Activated naive CD4-positive, alpha-beta T cell treated with anti-CD3 and anti-CD28 coated beads, Interleukin-2, amount 10 ng/mL, durations not matched to agents 7 days and 5 days (primary cell): Measurements from ENCODE around the gene FBXO8.

Source experiments
- CTCF ChIA-PET: fragments of 350-600 bp; sonication (Branson Sonifier 250); formaldehyde crosslinking; loops from one replicate; lab custom pipeline; 2021; ENCODE audit warnings: antibody characterized with exemption; lab: Charles Lee
- DNase-seq: peaks from one replicate; pipeline ENCODE4 v3.0.0-alpha.2; 2020
- H3K27ac Mint-ChIP-seq: one replicate; pipeline ENCODE4 v1.8.0; 2021; ENCODE audit warnings: mild to moderate bottlenecking, moderate library complexity, mixed read lengths
- H3K27me3 Mint-ChIP-seq: one replicate; pipeline ENCODE4 v1.8.0; 2021; ENCODE audit warnings: mild to moderate bottlenecking, mixed read lengths
- H3K36me3 Mint-ChIP-seq: one replicate; pipeline ENCODE4 v1.8.0; 2021; ENCODE audit warnings: mixed read lengths
- H3K4me1 Mint-ChIP-seq: one replicate; pipeline ENCODE4 v1.8.0; 2021; ENCODE audit warnings: mixed read lengths
- H3K4me3 Mint-ChIP-seq: one replicate; pipeline ENCODE4 v1.8.0; 2021; ENCODE audit warnings: mild to moderate bottlenecking, moderate library complexity, mixed read lengths
- H3K9me3 Mint-ChIP-seq: one replicate; pipeline ENCODE4 v1.8.0; 2021; ENCODE audit warnings: mixed read lengths

The FBXO8 gene

DNA sequence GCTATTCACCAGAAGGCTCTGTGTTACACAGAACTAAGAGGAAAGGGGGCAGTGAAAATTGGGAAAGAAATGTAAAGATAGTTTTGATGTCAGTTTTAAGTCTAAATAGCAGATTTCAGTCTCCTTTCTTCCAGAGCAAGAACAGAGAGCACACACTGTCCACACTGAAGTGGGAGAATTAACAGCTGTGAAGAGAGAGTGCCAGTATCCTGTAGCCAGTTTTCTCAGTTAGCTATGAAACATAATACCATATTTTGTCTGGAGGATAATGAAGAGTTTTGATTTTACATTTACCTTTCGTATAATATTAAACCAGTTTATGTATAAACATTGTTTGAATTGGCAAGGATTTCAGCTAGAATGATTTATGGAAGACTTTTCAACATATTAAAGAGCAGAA is 35.1 kb downstream of the FBXO8 start:
- Mint-ChIP-seq H3K9me3 (no peaks in the 10 kb centered on the region), H3K27me3 (no peaks in the 10 kb centered on the region), H3K4me3 (no peak overlapping the region), H3K4me1 (peaks cover 5% of the 10 kb centered on the region), H3K27ac (no peak overlapping the region), H3K36me3 (peaks cover 2% of the 10 kb centered on the region)
- no peak for DNase-seq
- CTCF ChIA-PET = no interaction called here

DNA sequence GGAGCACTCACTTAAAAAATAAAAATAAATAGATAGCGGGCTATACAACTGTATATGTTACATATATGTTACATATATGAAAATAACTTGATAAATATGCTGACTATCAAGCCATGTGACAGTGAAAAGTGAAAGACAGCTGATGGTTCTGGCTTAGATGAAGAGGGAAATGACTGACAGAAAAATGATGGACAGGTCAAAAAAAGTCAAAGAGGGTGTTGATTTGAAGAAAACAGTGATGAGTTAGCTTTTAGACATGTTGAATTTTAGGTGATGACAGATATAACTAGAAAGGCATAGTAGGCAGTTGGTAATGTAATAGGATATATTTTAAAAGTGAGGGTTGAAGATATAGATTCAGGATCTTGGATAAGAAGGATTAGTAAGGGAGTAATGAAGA is 37.8 kb downstream of the FBXO8 start:
- Mint-ChIP-seq H3K9me3 (no peaks in the 10 kb centered on the region), H3K27ac (no peak overlapping the region), H3K36me3 (no peaks in the 10 kb centered on the region), H3K4me1 (no peaks in the 10 kb centered on the region), H3K4me3 (no peak overlapping the region), H3K27me3 (no peaks in the 10 kb centered on the region)
- DNase-seq = no peak
- CTCF ChIA-PET = interaction anchor here (0.6 kb wide), 1 partner anchor 80 kb away, joined by 3 read pairs; no protein-coding TSS in a partner anchor

DNA sequence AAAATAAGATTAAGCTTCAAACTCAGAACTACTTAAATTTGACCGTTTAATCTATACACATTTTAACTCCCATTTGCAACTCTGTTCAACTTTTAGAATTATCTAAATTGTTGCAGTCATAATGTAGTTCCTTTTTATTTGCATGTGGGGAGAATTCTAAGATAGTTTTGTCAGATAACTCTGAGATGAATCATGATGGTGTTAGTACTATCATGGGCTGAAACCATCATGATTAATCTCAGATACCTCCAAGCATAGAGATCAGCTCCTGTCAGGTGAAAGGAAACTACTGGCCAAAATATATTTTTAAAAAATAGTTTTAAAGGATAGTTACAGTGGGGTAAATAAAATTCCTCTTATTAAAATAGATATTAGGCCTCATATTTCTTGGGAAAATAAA is 39.0 kb downstream of the FBXO8 start:
- no peaks in the 10 kb centered on the region for H3K36me3 Mint-ChIP-seq
- no peaks in the 10 kb centered on the region for H3K4me1 Mint-ChIP-seq
- no peak for DNase-seq
- no peaks in the 10 kb centered on the region for H3K9me3 Mint-ChIP-seq
- no peak overlapping the region for H3K4me3 Mint-ChIP-seq
- CTCF ChIA-PET = no interaction called here
- H3K27ac Mint-ChIP-seq = no peak overlapping the region
- H3K27me3 Mint-ChIP-seq = no peaks in the 10 kb centered on the region

DNA sequence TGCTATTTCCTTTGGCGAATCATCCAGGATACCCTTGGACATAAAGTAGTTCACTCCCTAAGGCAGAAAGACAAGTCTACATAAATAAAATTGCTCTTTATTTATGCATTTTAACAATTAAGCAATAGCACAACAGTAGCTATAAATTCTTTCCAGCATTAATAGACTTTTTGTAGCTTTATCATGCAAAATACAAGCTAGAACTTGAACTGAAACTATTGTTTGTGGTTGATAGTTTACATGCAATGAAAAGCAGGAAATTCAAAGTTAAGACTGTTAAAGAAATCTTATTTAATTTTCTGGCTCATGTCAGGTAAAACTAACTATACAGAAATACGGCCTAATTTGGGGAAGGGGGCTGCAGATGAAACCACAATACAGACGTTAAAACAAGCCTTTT is 42.3 kb downstream of the FBXO8 start:
- Mint-ChIP-seq H3K27me3 (no peaks in the 10 kb centered on the region), H3K27ac (no peak overlapping the region), H3K4me1 (no peaks in the 10 kb centered on the region), H3K4me3 (no peak overlapping the region), H3K36me3 (no peaks in the 10 kb centered on the region), H3K9me3 (no peaks in the 10 kb centered on the region)
- CTCF ChIA-PET = no interaction called here
- DNase-seq = no peak

DNA sequence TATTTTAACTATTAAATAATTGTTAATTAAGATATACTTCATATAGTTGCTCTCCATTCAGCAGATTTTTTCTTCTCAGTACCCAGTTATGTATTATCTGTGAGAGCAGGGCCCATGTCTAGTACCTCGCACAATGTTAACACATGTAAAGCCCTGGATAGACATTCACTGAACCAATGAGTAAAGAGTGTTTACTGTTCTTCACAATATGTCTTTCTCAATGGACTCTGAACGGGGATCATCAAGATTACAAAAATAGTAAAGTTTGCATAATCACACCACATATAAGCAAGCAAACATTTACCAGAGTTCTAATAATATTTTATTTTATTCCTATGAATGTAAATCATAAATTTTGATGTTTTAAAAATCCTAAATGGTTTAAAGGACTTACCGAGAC is 47.1 kb downstream of the FBXO8 start:
- Mint-ChIP-seq H3K4me1 (no peaks in the 10 kb centered on the region), H3K36me3 (no peaks in the 10 kb centered on the region), H3K27me3 (no peaks in the 10 kb centered on the region), H3K27ac (no peak overlapping the region), H3K4me3 (no peak overlapping the region), H3K9me3 (no peaks in the 10 kb centered on the region)
- DNase-seq = no peak
- CTCF ChIA-PET = no interaction called here

DNA sequence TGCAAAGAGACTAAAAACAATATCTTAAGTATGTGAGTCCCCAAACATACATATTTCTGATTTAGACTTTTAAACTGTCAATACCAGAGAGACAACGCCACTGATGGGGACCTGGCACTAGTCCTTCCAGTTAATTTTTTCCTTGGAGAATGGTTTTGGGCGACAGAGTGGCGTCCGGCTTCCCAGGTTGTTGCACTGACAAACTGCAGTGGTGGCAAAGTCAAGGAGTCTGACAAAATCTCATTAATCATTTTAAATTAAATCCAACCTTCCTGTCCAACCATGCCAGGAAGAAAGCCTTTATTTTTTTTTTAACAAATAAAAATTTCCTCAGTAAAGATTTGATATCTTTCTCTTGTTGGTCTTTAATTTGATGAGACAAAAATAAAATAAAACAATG is 52.8 kb downstream of the FBXO8 start:
- CTCF ChIA-PET = no interaction called here

DNA sequence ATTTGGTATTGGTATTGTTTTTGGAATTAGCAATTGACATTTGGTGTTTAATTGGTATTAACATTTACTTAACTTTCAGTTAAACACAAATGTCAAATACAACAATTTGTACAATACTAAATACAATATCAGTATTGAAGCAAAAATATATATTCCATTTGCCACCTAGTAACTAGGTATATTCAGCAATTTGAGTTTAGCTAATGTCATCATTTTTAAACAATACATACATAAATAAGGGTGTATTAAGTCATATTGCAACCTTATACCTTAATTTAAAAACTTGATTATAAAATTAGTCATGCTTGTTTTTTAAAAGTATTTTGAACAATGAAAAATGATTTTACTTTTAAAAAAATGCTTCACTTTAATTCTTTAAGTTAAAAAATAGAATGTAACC is 53.3 kb downstream of the FBXO8 start:
- Mint-ChIP-seq H3K9me3 (no peaks in the 10 kb centered on the region), H3K4me3 (no peak overlapping the region), H3K4me1 (no peaks in the 10 kb centered on the region), H3K27ac (no peak overlapping the region), H3K27me3 (peaks cover 14% of the 10 kb centered on the region), H3K36me3 (no peaks in the 10 kb centered on the region)
- CTCF ChIA-PET = no interaction called here
- DNase-seq = no peak

More for the DNA sequence above, 52.8 kb downstream of the FBXO8 start:
- no peak for DNase-seq
- Mint-ChIP-seq H3K36me3 (no peaks in the 10 kb centered on the region), H3K4me3 (no peak overlapping the region), H3K4me1 (no peaks in the 10 kb centered on the region), H3K27ac (no peak overlapping the region), H3K9me3 (no peaks in the 10 kb centered on the region), H3K27me3 (peaks cover 9% of the 10 kb centered on the region)

- peaks cover 16% of the 10 kb centered on the region for H3K27me3 Mint-ChIP-seq
- DNase-seq = no peak
- H3K4me1 Mint-ChIP-seq = no peaks in the 10 kb centered on the region
- H3K36me3 Mint-ChIP-seq = no peaks in the 10 kb centered on the region
- H3K9me3 Mint-ChIP-seq = no peaks in the 10 kb centered on the region
- CTCF ChIA-PET = no interaction called here
- no peak overlapping the region for H3K27ac Mint-ChIP-seq
- H3K4me3 Mint-ChIP-seq = no peak overlapping the region
Measured at GRCh38 chr4:174228988-174229387, 54.5 kb downstream of the FBXO8 start.

- Mint-ChIP-seq H3K36me3 (no peaks in the 10 kb centered on the region), H3K4me3 (no peak overlapping the region), H3K27ac (no peak overlapping the region), H3K27me3 (peaks cover 34% of the 10 kb centered on the region), H3K4me1 (no peaks in the 10 kb centered on the region), H3K9me3 (no peaks in the 10 kb centered on the region)
- DNase-seq = no peak
- CTCF ChIA-PET = interaction anchor here (1.1 kb wide), 1 partner anchor 93 kb away, joined by 3 read pairs; no protein-coding TSS in a partner anchor
Measured at GRCh38 chr4:174225349-174226049, 58.0 kb downstream of the FBXO8 start.

DNA sequence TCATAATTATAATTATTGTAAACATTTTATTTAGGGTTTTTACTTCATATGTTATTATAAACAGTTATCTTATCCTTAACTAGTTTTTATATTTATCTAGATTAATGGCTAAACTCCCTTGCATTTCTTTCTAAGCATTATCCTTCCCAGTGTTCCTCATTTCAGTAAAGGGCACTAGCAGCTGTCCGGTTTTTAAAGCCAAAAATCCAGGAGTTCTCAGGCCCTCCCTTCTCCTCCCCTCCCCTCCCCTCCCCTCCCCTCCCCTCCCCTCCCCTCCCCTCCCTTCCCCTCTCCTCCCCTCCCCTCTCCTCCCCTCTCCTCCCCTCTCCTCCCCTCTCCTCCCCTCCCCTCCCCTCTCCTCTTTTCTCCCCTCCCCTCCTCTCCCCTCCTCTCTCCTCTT is 58.9 kb downstream of the FBXO8 start:
- Mint-ChIP-seq H3K27ac (no peak overlapping the region), H3K4me3 (no peak overlapping the region), H3K9me3 (no peaks in the 10 kb centered on the region), H3K27me3 (peaks cover 34% of the 10 kb centered on the region), H3K4me1 (no peaks in the 10 kb centered on the region), H3K36me3 (no peaks in the 10 kb centered on the region)
- no peak for DNase-seq
- CTCF ChIA-PET = interaction anchor here (1.2 to 1.4 kb wide), 2 partner anchors 10 to 95 kb away, joined by 3 to 12 read pairs; no protein-coding TSS in a partner anchor

DNA sequence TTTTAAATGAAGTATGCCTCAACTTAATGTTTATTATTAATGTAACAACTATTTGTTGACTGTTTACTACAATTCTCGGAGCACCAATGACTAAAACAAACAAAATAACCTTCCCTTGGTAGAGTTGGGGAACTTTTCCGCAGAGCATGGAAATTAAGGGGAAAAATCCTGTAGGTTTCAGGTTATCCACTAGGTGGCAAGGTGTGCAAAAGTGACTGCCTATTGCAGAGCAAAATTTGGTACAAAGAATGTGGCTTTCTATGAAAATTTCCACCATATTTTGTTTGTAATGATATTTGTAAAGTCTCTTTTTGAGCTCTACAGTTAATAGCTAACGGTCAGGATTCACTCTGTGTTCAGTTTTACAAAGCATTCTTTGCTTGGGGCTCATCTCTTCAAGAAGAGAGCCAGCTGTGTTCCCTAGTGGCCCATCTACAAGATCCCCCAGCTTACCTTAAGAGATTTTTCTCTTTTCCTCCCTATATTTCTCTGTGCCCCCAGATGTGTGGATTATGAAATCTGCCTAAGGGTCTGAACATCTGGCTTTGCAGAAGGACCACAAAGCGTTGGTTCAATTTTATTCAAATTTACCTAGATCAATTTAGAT is 61.1 kb downstream of the FBXO8 start:
- peaks cover 9% of the 10 kb centered on the region for H3K4me1 Mint-ChIP-seq
- H3K27me3 Mint-ChIP-seq = peaks cover 54% of the 10 kb centered on the region
- DNase-seq = no peak
- H3K9me3 Mint-ChIP-seq = no peaks in the 10 kb centered on the region
- H3K27ac Mint-ChIP-seq = no peak overlapping the region
- no peak overlapping the region for H3K4me3 Mint-ChIP-seq
- no peaks in the 10 kb centered on the region for H3K36me3 Mint-ChIP-seq
- CTCF ChIA-PET = interaction anchor here (0.7 to 1.0 kb wide), 6 partner anchors 45 to 99 kb away, joined by 3 to 4 read pairs (median 3); no protein-coding TSS in a partner anchor

DNA sequence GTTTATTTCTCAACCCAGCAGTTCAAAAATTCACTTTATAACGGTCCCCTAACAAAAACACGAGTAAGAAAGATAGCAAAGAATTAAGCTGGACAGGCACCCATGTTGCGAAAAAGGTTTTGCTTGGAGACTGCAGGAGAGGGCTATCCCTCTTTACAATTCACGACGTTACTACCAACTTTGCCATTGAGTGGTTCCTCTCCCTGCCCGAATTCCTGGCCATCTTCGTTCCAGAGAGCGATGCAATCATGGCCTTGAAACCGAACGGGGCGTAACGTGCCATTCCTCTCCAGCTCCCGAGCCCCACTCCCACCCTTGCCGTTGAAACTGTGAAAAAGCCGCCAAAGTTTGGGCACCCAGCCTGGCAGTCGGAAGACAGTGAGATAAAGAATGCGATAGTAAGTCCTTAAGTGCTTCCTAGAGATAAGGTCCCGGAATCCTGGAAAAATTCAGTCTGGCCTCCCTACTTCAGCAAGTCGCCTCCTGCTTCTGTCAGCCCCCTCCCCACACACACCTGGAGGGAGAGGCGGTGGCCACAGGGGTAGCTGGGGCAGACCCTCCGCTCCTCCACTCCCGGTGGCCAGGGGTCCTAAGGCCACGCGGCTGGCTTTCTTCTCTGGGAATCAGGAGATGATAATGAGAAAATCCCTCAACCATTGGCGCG is 65.2 kb downstream of the FBXO8 start:
- H3K4me1 Mint-ChIP-seq = peaks cover 39% of the 10 kb centered on the region
- peaks cover 3% of the 10 kb centered on the region for H3K36me3 Mint-ChIP-seq
- H3K4me3 Mint-ChIP-seq = no peak overlapping the region
- no peak for DNase-seq
- peaks cover 73% of the 10 kb centered on the region for H3K27me3 Mint-ChIP-seq
- H3K27ac Mint-ChIP-seq = no peak overlapping the region
- no peaks in the 10 kb centered on the region for H3K9me3 Mint-ChIP-seq
- CTCF ChIA-PET = no interaction called here

GRCh38 chr4:174217273-174218126 is 66.0 kb downstream of the FBXO8 start:
- H3K4me1 Mint-ChIP-seq = peaks cover 39% of the 10 kb centered on the region
- no peak overlapping the region for H3K27ac Mint-ChIP-seq
- peak; percentile 33 for DNase-seq
- H3K27me3 Mint-ChIP-seq = peaks cover 76% of the 10 kb centered on the region
- peak overlapping the region; percentile 2 for H3K4me3 Mint-ChIP-seq
- CTCF ChIA-PET = interaction anchor here (1.3 kb wide), 1 partner anchor 714 kb away, joined by 3 read pairs; no protein-coding TSS in a partner anchor
- H3K36me3 Mint-ChIP-seq = peaks cover 3% of the 10 kb centered on the region
- H3K9me3 Mint-ChIP-seq = no peaks in the 10 kb centered on the region

DNA sequence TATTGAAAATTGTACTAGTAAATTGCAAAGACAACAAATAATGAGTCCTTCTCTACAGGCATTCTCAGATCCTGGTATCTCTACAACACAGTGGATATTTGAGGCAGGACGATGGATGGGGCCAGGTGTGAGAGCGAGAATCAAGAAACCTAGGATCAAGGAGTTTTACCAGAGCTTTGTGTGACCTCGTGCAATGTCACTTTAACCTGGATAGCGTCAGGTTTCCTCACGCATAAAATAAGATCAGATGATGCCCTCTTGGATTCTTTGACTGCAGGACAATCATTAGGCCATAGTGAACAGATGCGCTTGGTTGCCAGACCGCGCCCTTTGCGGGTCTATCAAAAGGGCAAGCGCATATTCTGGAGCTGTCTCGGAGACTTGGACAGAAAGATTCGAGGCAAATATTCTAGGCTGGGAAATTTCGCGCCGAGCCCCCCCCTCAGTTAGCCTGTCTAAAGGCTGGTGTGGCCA is 66.6 kb downstream of the FBXO8 start:
- H3K36me3 Mint-ChIP-seq = peaks cover 3% of the 10 kb centered on the region
- H3K4me1 Mint-ChIP-seq = peaks cover 43% of the 10 kb centered on the region
- no peak for DNase-seq
- no peak overlapping the region for H3K4me3 Mint-ChIP-seq
- H3K27ac Mint-ChIP-seq = no peak overlapping the region
- CTCF ChIA-PET = interaction anchor here (0.7 to 1.3 kb wide), 2 partner anchors 25 to 713 kb away, joined by 3 read pairs; no protein-coding TSS in a partner anchor
- H3K27me3 Mint-ChIP-seq = peaks cover 76% of the 10 kb centered on the region
- no peaks in the 10 kb centered on the region for H3K9me3 Mint-ChIP-seq
